GM10266 (cell line): ENCODE measurements around the gene SPATA31C2.

Experiments used
- DNase-seq: peaks from one replicate; pipeline ENCODE4 v3.0.0; 2012; ENCODE audit errors: extremely low spot score
- CTCF ChIP-seq: IDR thresholded peaks from 2 replicates; pipeline ENCODE4 v1.5.1; 2012; ENCODE audit warnings: mild to moderate bottlenecking, low read depth; ENCODE audit not compliant: control insufficient read depth, insufficient read depth; ENCODE audit errors: missing control alignments

SPATA31C2 gene

GRCh38 chr9:88110026-88110425 lies 28.2 kb downstream of the SPATA31C2 start:
- no peak for DNase-seq
- no peak for TF ChIP-seq CTCF

- DNase-seq: no peak
- TF ChIP-seq CTCF: no peak
Observed at GRCh38 chr9:88108779-88109178, 29.5 kb downstream of the SPATA31C2 start.

- no peak for DNase-seq
Observed at GRCh38 chr9:88106492-88106891, 31.8 kb downstream of the SPATA31C2 start.

GRCh38 chr9:88092797-88093331 lies 45.4 kb downstream of the SPATA31C2 start:
- TF ChIP-seq CTCF: no peak
- no peak for DNase-seq

More at GRCh38 chr9:88106492-88106891, 31.8 kb downstream of the SPATA31C2 start:
- peak; percentile 12 for TF ChIP-seq CTCF

GRCh38 chr9:88090151-88090581 lies 48.1 kb downstream of the SPATA31C2 start:
- DNase-seq: no peak
- TF ChIP-seq CTCF: no peak

- no peak for DNase-seq
Observed at GRCh38 chr9:88087906-88088305, 50.4 kb downstream of the SPATA31C2 start.

More at GRCh38 chr9:88087906-88088305, 50.4 kb downstream of the SPATA31C2 start:
- no peak for TF ChIP-seq CTCF
